GM19023 (cell line): ENCODE measurements around the gene USP10.

Experiments
- ATAC-seq: cut with Tn5 transposase; IDR thresholded peaks from one replicate; pipeline ENCODE4 v1.9.1; 2021; ENCODE audit warnings: mild to moderate bottlenecking, moderate library complexity; ENCODE audit not compliant: unreplicated experiment

The USP10 gene, protein sequence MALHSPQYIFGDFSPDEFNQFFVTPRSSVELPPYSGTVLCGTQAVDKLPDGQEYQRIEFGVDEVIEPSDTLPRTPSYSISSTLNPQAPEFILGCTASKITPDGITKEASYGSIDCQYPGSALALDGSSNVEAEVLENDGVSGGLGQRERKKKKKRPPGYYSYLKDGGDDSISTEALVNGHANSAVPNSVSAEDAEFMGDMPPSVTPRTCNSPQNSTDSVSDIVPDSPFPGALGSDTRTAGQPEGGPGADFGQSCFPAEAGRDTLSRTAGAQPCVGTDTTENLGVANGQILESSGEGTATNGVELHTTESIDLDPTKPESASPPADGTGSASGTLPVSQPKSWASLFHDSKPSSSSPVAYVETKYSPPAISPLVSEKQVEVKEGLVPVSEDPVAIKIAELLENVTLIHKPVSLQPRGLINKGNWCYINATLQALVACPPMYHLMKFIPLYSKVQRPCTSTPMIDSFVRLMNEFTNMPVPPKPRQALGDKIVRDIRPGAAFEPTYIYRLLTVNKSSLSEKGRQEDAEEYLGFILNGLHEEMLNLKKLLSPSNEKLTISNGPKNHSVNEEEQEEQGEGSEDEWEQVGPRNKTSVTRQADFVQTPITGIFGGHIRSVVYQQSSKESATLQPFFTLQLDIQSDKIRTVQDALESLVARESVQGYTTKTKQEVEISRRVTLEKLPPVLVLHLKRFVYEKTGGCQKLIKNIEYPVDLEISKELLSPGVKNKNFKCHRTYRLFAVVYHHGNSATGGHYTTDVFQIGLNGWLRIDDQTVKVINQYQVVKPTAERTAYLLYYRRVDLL

DNA sequence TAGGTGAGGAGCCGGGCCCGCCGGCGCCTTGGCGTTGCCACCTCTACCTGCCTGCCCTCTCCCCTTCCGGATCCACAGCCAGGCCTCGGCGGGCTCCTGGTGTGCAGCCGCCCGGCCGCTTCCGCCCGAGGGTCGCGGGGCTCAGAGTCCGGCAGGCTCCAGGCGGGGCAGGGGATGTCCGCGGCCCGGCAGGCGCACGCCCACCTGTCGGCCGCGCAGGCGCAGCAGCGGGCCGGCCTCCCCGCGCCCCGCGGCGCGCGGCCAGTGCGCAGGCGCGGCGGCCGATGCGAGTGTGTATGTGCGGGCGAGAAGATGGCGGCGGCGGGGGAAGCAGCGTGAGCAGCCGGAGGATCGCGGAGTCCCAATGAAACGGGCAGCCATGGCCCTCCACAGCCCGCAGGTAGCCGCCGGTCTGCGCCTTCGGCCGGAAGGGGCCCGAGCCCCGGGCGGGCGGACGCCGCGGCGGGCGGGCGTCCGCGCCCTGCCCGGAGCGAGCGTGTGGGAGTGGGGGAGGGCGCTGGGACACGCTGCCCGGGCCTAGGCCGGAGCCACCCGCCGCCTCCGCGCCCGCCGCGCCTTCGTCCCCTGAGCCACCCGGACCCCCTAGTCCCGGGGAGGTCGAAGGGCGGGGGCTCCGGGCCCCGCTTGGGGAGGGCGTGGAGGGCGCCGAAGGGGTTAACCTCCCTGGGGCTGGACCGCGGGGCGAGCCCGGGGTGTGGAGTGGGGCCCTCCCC lies at the start of gene USP10:
TSS of gene USP10 (plus strand) at position 289 of the 734 bp plus-strand sequence. CDS start at position 380, 91 bp downstream.
- peak; percentile 81 for ATAC-seq

DNA sequence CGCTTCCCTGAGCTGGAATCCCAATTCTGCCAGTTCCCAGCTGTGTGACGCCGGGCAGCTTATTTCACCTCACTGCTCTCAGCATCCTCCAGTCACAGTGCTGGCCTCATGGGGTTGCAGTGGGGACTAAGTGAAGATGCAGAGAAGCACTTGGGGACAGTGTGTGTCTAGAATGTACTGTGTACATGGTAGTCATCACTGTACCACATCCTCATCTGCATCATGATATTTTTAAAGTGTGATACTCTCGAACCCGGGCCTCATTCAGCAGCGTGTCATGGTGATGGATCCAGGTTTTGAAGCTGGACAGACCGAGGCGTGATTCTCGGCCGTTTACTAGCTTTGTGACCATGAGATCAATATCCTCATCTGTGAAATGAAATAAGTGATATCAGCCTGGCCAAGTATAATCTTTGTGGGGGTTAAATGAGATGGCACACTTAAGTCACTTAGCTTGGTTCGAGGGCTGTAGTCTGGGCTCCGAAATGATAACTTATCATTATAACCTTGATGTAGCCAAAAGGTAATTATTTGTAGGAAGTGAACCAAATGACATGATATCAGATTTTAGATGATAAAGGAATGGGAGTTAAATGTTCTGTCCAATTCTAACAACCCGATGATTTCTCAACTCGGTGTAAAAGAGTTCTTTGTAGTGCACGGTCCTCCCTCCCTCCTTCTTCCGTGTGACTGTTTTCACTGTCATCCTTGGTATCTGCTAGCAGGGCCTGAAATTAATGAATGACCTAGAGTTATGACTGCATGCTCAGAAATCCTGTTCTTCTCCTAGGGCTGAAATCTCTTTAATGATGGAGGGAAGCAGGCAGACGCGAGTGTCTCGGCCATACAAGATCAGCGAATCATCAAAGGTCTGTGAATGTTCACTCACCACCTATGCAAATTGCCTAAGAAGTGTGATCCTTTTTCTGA lies 49.5 kb upstream of the USP10 start:
- no peak for ATAC-seq

DNA sequence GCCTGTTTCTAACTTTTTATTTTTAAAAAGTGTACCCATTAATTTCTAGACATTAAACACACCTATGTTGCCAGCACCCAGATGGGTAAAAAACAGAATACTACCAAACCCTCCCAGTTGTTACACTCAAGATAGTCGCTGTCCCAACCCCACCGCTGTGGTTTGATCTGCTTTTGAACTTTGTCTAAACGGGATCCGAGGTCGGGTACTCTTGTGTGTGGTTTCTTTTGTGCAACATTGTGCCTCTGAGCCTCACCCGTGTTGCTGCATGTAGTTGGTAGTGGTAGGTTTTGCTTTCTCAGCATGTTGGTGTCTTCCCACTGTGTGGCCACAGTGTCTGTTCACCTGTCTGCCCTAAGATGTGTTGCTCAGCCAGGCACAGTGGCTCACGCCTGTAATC lies 47.2 kb upstream of the USP10 start:
- no peak for ATAC-seq

DNA sequence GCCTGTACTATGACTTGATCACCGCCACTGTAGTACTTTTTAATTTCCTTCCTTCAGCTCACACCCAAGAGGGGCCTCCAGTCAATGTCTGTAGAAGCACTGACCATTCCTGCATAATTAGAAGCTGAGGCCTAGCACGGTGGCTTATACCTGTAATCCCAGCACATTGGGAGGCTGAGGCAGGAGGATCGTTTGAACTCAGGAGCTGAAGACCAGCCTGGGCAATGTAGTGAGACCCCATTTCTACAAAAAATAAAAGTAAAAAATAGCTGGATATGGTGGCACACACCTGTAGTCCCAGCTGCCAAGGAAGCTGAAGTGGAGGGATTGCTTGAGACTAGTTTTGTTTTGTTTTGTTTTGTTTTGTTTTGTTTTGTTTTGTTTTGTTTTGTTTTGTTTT lies 45.6 kb upstream of the USP10 start:
- ATAC-seq, result no peak

DNA sequence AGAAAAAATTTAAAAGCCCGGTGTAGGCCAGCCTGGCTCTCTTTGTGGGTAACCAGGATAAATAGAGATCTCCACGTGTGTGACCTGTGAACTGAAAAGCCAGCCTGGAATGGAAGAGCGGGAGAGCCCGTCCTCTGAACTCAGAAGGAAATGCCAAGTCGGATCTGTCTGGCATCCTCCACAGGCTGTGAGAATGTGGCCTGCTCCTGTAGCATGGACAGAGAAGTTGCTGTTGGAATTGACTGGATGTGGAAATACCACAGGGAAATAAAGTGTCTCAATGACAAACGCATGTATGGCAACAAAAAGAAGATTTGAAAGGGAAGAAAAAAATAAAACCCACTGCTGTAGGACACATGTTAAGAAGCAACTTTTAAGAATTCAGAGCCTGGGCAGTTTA lies 44.8 kb upstream of the USP10 start:
- no peak for ATAC-seq

DNA sequence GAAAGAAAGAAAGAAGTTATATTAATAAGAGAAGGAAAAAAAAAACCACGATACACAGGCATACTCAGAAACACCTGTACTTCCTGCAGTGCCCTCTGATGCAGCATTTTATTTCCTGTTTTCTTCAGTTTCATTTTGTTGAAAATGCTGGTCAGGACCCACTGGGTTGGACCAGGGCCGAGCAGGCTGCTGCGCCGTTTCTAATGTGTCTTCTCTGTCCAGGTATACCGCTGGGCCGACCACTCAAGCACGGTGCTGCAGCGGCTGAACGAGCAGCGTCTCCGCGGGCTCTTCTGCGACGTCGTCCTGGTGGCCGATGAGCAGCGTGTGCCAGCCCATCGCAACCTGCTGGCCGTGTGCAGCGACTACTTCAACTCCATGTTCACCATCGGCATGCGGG lies 43.2 kb upstream of the USP10 start:
- no peak for ATAC-seq

DNA sequence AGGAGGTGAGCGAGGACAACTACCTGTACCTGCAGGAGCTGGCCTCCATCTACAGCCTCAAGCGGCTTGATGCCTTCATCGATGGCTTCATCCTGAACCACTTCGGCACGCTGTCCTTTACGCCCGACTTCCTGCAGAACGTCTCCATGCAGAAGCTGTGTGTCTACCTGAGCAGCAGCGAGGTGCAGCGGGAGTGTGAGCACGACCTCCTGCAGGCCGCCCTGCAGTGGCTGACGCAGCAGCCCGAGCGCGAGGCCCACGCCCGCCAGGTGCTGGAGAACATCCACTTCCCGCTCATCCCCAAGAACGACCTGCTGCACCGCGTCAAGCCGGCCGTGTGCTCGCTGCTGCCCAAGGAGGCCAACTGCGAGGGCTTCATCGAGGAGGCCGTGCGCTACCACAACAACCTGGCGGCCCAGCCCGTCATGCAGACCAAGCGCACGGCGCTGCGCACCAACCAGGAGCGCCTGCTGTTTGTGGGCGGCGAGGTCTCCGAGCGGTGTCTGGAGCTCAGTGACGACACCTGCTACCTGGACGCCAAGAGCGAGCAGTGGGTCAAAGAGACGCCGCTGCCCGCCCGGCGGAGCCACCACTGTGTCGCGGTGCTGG lies 42.5 kb upstream of the USP10 start:
- no peak for ATAC-seq

DNA sequence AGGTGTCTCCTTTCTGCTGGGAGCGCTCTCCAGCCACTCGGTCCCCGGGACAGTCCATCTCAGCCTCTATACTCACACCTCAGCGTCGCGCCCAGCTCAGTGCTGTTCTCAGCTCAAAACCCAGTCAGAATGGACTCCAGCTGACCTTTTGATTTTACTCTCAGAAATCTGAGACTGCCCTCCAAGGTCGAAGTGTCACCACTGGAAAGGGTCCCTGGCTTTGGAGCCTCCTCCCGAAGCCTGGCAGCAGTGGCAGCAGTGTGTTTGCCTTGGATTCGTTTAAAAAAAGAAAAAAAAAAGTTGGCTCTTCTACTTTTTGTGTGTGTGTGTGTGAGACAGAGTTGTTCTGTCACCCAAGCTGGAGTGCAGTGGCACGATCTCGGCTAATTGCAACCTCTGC lies 41.1 kb upstream of the USP10 start:
- no peak for ATAC-seq

DNA sequence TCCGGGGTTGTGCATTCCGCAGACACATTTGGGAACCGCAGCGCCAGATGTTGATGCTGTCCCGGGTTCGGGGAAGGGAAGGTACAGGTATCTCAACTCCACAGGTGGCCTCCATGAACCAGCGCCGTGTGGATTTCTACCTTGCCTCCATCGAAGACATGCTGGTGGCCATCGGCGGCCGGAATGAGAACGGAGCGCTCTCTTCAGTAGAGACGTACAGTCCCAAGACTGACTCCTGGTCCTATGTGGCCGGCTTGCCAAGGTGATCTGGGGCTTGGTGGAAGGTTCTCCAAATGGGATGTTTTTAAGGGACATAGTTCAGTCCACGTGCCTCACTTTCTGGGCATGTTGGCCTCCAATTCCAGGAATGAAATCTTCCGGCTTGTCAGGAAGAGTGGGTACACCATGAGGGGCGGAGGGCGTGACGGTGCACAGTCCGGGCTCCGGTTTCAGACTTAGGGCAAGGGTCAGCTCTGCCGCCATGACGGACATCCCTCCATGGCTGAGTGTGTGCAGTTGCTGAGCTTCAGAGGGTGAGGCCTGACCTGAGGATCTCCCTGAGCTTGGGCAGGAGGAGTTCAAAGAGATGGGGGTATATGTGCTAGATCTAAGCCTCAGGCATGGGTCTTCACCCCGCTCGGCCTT lies 40.0 kb upstream of the USP10 start:
- ATAC-seq, result no peak

DNA sequence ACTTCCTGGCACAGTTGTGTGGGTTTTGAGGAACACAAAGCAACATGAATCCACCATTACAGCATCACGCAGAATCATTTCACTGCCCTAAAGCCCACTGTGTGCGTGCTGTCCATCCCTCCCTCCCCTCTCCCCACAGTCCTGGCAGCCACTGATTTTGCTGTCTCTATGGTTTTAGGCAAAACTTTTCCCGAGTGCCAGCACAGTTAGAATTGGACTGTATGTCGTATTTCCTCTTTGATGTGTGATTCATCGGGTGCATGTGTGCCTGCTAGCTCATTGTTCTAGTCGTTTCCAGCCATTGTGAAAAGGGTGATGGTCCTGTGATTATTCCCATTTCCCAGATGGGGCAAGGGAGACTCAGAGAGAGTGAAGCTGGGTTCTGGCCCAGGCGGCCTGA lies 38.8 kb upstream of the USP10 start:
- ATAC-seq, result no peak

DNA sequence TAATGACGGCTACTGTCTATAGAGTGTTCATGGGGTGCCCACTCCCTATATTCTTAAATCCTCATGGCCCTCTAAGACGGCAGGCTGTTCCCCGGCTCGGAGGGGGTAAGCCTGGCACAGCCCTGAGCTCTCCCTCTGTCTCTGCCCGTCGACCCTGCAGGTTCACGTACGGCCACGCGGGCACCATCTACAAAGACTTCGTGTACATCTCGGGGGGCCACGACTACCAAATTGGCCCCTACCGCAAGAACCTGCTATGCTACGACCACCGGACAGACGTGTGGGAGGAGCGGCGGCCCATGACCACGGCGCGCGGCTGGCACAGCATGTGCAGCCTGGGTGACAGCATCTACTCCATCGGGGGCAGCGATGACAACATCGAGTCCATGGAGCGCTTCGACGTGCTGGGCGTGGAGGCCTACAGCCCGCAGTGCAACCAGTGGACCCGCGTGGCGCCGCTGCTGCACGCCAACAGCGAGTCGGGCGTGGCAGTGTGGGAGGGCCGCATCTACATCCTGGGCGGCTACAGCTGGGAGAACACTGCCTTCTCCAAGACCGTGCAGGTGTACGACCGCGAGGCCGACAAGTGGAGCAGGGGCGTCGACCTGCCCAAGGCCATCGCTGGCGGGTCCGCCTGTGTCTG lies 38.3 kb upstream of the USP10 start:
- no peak for ATAC-seq

DNA sequence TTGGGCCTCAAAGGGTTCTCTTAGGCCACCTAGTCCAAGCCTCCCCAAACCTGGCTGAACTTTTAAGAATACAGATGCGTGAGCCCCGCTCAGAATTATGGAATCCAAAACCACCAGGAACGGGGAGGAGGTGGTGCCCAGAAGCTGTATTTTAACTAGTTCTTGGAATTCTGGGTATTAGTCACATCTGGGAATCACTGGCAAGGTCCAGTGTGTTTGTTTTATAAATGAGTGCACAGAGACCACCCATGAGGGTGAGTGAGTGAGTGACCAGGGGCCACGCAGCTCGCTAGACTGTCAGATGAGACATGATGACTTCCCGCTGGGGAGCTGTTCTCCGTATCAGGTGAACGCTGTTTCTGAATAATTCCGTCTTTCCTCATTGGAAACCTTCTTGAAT lies 37.3 kb upstream of the USP10 start:
- ATAC-seq, result no peak

DNA sequence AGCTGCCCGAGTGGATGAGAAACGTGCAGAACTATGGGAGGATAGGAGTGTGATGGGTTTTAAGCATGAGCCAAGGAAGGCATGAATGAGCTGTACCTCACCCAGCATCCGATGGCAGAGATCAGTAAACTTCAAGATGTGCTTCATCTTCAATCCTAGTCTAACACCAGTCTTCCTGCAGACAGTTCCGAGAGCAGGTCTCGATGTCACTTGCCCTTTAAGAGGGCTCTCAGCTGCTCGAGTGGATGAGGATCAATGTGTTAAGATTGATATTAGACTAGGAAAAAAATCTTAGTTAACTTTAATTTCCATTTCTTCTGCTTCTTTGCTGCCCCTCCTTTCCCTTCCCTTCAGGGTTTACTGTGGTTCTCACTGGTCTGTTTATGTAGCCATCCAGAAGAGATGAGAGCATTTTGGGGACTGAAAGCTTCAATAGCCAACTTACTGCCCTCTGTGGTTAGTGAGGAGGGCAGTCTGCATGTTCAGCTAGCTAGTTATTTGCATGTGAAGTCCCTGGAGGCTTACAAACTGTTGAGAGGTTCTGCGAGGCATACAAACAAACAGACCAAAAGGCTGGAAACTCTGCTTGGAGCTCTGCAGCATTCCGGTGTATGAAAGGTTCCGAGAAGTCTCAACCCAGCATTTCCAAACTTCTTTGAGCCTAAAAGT lies 36.2 kb upstream of the USP10 start:
- ATAC-seq, result peak; percentile 68

DNA sequence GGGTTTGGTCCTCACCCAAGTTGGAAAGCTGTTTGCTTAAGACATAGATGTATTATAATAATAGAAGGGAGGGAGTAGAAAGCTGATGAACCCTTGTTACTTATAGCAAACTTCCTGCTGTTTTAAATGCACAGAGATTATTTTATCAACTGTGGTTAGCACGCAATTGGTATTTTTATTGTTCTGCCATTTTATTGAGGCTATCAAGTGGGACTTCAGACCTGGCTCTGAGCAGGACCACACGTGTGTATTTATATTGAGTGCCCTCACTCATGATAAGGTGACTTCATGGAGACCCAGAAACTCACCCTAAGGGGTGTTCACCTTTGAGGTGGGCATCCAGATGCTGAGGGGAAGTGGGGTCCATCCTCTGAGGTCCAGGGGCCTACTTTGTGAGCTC lies 34.4 kb upstream of the USP10 start:
- ATAC-seq, result no peak

DNA sequence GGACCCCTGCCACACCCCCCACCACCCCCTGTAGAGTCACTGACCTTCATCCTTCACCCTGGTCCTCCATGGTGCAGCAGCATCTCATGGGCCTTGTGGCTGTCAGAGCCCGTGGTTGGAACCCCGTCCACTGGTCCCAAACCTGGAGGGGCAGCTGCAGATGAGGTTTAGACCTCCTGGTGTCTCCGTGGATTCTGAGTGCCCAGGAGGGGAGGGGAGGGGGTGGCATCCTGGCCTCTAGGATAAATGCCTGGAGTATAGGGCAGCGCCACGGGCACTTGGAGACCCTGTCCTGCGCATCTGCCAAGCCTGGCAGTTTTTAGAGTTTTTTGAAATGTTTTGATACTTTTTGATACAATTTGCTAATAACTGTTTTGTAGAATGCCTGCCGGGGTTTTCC lies 34.0 kb upstream of the USP10 start:
- ATAC-seq, result no peak

DNA sequence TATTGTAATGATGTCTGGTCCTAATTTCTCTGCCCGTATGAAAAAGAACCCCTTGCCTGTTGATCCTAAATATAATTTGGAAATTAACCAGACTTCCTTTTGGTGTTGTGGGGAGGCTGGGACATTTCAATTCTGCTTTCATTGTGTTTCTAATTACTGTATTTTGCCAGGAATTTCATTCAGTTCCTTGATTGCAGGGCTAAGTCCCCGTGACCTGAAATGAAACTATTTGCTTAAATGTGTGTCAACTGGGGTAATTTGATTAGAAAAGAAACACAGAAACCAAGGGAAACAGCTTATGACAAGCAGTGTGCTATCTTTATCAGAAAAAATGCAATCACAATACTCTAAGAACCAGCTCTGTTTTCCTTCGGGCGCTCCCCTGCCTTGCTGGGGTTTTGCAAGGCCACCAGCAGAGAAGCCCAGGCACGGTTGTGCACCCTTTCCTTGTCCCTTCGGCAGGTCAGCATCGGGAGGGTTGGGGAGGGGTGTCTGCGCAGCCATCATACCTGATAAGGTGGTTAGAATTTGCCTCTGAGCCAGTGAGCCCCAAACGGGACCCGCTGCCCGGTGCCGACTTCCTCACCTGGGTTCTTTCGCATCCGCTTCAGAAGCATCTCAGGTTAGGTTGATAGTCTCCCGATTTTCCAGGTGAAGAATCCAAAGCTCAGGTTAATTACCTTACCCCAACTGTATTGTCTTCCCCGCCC lies 32.0 kb upstream of the USP10 start:
- no peak for ATAC-seq

DNA sequence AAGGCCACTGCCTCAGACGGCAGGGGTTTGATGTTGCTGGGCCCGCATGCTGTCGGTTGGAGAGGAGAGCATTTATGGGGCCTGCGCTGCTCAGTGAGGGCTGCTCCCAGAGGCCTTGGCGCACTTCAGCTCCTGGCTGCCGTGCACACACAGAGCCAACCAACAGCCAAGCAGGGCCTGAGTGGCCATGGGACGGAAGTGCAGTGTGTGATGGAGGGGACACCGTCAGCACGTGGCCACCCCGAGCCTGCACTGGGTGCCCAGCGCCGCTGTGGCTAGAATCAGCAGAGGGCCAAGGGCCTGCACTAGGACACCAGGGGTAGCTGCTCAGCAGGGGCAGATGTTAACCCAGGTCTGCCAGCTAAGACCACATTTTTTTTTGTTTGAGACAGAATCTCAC lies 29.7 kb upstream of the USP10 start:
- no peak for ATAC-seq
